GM23338 (cell line): ENCODE data around the gene ARHGEF17.

Experiments
- CREB1 ChIP-seq: fragments of 250-450 bp; sonication (Bioruptor Pico); IDR thresholded peaks from 2 replicates; pipeline ENCODE4 v1.5.0; 2020; ENCODE audit warnings: low read depth, mild to moderate bottlenecking, moderate library complexity
- CTCF ChIP-seq, 2 experiments: fragments of 200-600 bp in 1 of 2; sonication (generic) in 1 of 2; conservative IDR thresholded peaks; 2 replicates each; pipeline versions ENCODE4 v1.5.1 to v1.6.1; 2016 to 2017; ENCODE audit warnings: antibody characterized with exemption in 2 of 2, low read depth in 2 of 2, mild to moderate bottlenecking in 2 of 2, moderate library complexity in 1 of 2
- ETS1 ChIP-seq: IDR thresholded peaks from 2 replicates; pipeline ENCODE4 v1.6.1; 2016; ENCODE audit warnings: antibody characterized with exemption
- EZH2 ChIP-seq: fragments of 200-600 bp; sonication (generic); IDR thresholded peaks from one replicate; pipeline ENCODE4 v1.8.0; 2017; ENCODE audit warnings: antibody characterized with exemption, mild to moderate bottlenecking, low read depth; ENCODE audit not compliant: unreplicated experiment
- EZH2phosphoT487 ChIP-seq: fragments of 200-600 bp; sonication (generic); IDR thresholded peaks from one replicate; pipeline ENCODE4 v1.8.1; 2018; ENCODE audit warnings: antibody characterized with exemption; ENCODE audit not compliant: unreplicated experiment
- JUNB ChIP-seq: IDR thresholded peaks from one replicate; pipeline ENCODE4 v1.6.1; 2016; ENCODE audit warnings: antibody characterized with exemption; ENCODE audit not compliant: unreplicated experiment
- NANOG ChIP-seq: IDR thresholded peaks from 2 replicates; pipeline ENCODE4 v1.6.1; 2016; ENCODE audit warnings: antibody characterized with exemption, borderline replicate concordance
- POLR2AphosphoS5 ChIP-seq: IDR thresholded peaks from 2 replicates; pipeline ENCODE4 v1.6.1; 2016; ENCODE audit warnings: antibody characterized with exemption, low read depth
- REST ChIP-seq: IDR thresholded peaks from one replicate; pipeline ENCODE4 v1.6.1; 2018; ENCODE audit warnings: antibody characterized with exemption; ENCODE audit not compliant: unreplicated experiment
- STAT1 ChIP-seq: IDR thresholded peaks from one replicate; pipeline ENCODE4 v1.6.1; 2016; ENCODE audit warnings: antibody characterized with exemption; ENCODE audit not compliant: unreplicated experiment
- ZNF114 ChIP-seq: fragments of 250-450 bp; sonication (Bioruptor Pico); IDR thresholded peaks from 2 replicates; pipeline ENCODE4 v1.5.0; 2020; ENCODE audit warnings: mild to moderate bottlenecking, moderate library complexity
- ZNF331 ChIP-seq: fragments of 250-450 bp; sonication (Bioruptor Pico); IDR thresholded peaks from 2 replicates; pipeline ENCODE4 v1.5.0; 2020; ENCODE audit warnings: low read depth, mild to moderate bottlenecking, moderate library complexity
- ZNF462 ChIP-seq: fragments of 250-450 bp; sonication (Bioruptor Pico); IDR thresholded peaks from 2 replicates; pipeline ENCODE4 v1.5.0; 2020; ENCODE audit warnings: mild to moderate bottlenecking, moderate library complexity

DNA sequence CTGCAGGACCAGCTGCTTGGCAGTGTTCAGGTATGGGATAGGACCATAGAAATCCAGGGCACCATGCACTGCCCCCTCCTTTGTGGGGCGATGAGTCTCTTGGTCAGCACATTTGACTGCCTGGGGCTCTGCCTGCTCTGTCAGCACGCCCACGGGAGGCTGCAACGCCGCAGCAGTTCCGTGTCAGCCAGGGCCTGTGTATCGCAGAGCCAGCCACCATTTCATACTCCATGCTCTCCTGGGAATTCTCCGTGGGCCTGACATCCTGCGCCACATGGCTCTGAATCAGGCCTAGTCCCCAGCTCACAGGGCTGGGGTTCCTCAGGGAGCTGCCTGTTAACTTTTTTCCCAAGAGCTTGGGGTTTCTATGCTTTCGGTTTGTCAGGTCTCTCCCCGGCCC, 51.3 kb downstream of the ARHGEF17 start:
- TF ChIP-seq CTCF (conservative IDR thresholded peaks at IDR 0.05; ENCODE audit: low read depth in 2 of 2): no peak
- no peak for TF ChIP-seq REST
- no peak for TF ChIP-seq EZH2phosphoT487
- no peak for TF ChIP-seq JUNB
- TF ChIP-seq EZH2: no peak
- TF ChIP-seq ZNF114: no peak
- TF ChIP-seq CREB1 (CRISPR knock-in tag): no peak
- no peak for TF ChIP-seq ZNF331 (CRISPR knock-in tag)
- TF ChIP-seq ZNF462 (CRISPR knock-in tag): no peak
- TF ChIP-seq POLR2AphosphoS5: no peak
- no peak for TF ChIP-seq ETS1
- TF ChIP-seq STAT1: no peak
- no peak for TF ChIP-seq NANOG
